Ascending aorta (tissue), 2 donors: ENCODE data around the gene C19orf47. TPM values are rescaled to one million over a fixed set of nuclear protein-coding genes. Genes with fewer than 3 reads are reported as not detected.

Source experiments
- DNase-seq, 2 donors: peaks; one replicate each; pipeline ENCODE4 v3.0.0-alpha.2; 2019; ENCODE audit warnings: low spot score in 2 of 2
- H3K27ac ChIP-seq, 2 donors: fragments of 200-600 bp; sonication (generic); one replicate each; pipeline ENCODE4 v1.5.1; 2016 to 2017; ENCODE audit warnings: mild to moderate bottlenecking in 1 of 2
- H3K27me3 ChIP-seq: fragments of 200-600 bp; sonication (generic); one replicate; pipeline ENCODE4 v1.5.1; 2017
- H3K36me3 ChIP-seq, 2 donors: fragments of 200-600 bp; sonication (generic); one replicate each; pipeline ENCODE4 v1.5.1; 2016
- H3K4me1 ChIP-seq, 2 donors: fragments of 200-600 bp; sonication (generic); one replicate each; pipeline ENCODE4 v1.5.1; 2016 to 2017; ENCODE audit warnings: mild to moderate bottlenecking in 1 of 2
- H3K4me3 ChIP-seq, 2 donors: fragments of 200-600 bp; sonication (generic); one replicate each; pipeline ENCODE4 v1.5.1; 2016 to 2017; ENCODE audit warnings: mild to moderate bottlenecking in 1 of 2
- H3K9me3 ChIP-seq, 2 donors: fragments of 200-600 bp; sonication (generic); one replicate each; pipeline ENCODE4 v1.5.1; 2016
- intact Hi-C: fragments of 100-400 bp; cut with DNase I; formaldehyde crosslinking; loops from one replicate; pipeline ENCODE4 v1.15.1; 2023
- total RNA-seq: library from RNA; depleted of rRNA; stranded (reverse); fragments of >200 nt; gene quantifications from one replicate; pipeline ENCODE4 v1.1.0, GENCODE V29; 2016
- TF ChIP-seq, protein P1 (sequence below), 3 experiments: fragments of 200-600 bp in 2 of 3; fragments of 450-650 bp in 1 of 3; sonication (generic) in 2 of 3; IDR thresholded peaks; one replicate each; pipeline ENCODE4 v1.5.1; 2016 to 2019; ENCODE audit warnings: antibody characterized with exemption in 3 of 3, mild to moderate bottlenecking in 1 of 3, moderate library complexity in 1 of 3

C19orf47 gene
- total RNA-seq, 1 donor from 2014 or later = 10.4 TPM

DNA sequence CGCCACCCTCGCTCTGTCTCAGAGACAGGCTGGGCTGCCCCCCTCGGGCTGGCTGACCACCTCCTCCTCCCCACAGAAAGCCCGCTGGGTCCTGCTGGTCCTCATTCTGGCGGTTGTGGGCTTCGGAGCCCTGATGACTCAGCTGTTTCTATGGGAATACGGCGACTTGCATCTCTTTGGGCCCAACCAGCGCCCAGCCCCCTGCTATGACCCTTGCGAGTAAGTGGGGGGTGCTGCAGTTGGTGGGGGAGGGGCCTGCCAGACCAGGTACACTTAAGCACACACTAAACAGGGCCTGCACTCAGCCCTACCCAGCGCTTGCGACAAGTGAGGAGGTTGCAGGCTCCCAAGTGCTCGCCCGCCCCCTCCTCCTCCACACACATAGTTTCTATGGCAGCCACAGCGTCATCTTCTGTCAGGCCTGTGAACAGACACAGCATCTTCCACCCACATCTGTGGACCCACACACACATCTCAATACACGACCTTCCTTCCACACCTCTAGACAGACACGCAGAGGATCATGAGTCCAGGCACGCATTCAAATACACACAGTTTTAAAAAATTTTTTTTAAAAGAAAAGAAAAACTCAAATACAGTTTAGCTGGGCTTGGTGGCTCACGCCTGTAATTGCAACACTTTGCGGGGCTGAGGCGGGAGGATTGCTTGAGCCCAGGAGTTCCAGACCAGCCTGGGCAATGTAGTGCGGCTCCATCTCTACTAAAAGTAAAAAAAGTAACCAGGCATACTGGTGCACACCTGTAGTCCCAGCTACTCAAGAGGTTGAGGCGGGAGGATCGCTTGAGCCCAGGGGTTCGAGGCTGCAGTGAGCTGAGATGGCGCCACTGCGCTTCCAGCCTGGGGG lies 18.7 kb upstream of the C19orf47 start:
- intact Hi-C loops = no loop called here
- Histone ChIP-seq H3K27me3 (no peaks in the 10 kb centered on the region), H3K27ac (no peak overlapping the region), H3K4me3 (peak overlapping the region in 1 of 2 donors; percentile 11), H3K9me3 (no peaks in the 10 kb centered on the region), H3K4me1 (peaks cover 0 to 5% of the 10 kb centered on the region in 2 donors), H3K36me3 (peaks cover 40 to 56% of the 10 kb centered on the region in 2 donors)
- TF ChIP-seq, protein P1, sequence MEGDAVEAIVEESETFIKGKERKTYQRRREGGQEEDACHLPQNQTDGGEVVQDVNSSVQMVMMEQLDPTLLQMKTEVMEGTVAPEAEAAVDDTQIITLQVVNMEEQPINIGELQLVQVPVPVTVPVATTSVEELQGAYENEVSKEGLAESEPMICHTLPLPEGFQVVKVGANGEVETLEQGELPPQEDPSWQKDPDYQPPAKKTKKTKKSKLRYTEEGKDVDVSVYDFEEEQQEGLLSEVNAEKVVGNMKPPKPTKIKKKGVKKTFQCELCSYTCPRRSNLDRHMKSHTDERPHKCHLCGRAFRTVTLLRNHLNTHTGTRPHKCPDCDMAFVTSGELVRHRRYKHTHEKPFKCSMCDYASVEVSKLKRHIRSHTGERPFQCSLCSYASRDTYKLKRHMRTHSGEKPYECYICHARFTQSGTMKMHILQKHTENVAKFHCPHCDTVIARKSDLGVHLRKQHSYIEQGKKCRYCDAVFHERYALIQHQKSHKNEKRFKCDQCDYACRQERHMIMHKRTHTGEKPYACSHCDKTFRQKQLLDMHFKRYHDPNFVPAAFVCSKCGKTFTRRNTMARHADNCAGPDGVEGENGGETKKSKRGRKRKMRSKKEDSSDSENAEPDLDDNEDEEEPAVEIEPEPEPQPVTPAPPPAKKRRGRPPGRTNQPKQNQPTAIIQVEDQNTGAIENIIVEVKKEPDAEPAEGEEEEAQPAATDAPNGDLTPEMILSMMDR (IDR thresholded peaks at IDR 0.05) = no peak
- no peak for DNase-seq

DNA sequence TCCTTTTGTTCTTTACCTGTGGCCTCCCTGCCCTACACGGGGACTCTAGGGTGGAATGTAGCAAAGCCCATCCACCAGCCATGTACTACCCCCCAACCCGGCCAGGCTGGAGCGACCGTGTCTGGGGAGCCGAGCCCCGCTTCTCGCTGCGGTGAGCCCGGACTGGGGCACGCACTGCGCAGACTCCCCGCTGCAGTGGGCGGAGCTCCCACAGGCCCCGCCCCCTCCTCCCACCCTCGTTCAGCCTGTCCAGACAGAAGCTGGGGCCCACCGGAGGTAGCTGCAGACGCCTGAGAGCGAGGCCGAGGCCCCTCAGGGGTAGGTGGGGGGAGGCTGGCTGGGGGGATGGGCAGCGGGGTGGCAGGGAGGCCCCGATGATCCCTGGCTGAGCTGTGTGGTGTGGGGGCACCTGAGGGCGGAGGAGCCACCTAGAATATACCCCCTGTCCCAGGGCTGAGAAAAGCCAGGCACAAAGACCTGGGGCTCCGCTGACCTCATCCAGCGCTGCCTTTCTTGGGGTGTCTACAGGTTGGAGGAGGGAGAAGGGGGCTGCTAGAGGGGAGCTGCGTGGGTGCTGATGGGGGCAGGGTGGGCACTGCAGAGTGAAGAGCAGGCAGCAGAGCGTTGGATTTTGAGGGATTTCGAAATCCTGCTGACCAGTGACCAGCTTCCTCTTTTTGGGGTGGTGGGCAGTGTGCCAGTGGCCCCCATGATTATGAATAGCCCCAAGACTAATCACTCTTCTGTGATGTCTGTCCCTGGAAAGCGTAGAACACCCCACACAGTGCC lies 17.6 kb upstream of the C19orf47 start:
- no peaks in the 10 kb centered on the region for H3K9me3 ChIP-seq
- TF ChIP-seq, protein P1 (IDR thresholded peaks at IDR 0.05) = no peak
- H3K27me3 ChIP-seq = no peaks in the 10 kb centered on the region
- intact Hi-C loops = no loop called here
- peak overlapping the region in 1 of 2 donors; percentile 1 for H3K27ac ChIP-seq
- H3K4me3 ChIP-seq = peak overlapping the region; percentile 52 to 54
- peaks cover 30 to 45% of the 10 kb centered on the region in 2 donors for H3K36me3 ChIP-seq
- H3K4me1 ChIP-seq = peaks cover 0 to 5% of the 10 kb centered on the region in 2 donors
- DNase-seq = peak in 1 of 2 donors; percentile 30

DNA sequence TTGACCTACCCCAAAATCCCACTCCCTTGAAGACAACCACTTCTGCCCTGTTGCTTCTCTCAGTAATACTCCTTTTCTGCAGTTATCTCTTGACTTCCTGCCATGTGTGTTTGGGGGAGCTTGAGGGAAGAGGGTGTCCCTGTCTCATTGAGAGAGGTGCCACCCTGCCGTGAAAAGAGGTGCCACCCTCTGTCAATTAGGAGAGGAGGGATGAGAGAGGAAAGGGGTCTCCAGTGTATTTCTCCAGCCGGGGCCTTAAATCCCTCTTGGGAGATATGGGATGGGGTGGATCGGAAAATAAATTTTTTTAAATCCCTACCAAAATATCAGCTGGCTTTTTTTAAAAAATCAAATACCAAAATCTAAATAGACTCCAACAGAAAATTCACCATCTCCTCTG lies 16.8 kb upstream of the C19orf47 start:
- DNase-seq = no peak
- TF ChIP-seq, protein P1 (IDR thresholded peaks at IDR 0.05) = no peak
- Histone ChIP-seq H3K4me3 (peak overlapping the region; percentile 52 to 54), H3K9me3 (no peaks in the 10 kb centered on the region), H3K27ac (no peak overlapping the region), H3K4me1 (peaks cover 0 to 5% of the 10 kb centered on the region in 2 donors), H3K36me3 (peaks cover 28 to 37% of the 10 kb centered on the region in 2 donors), H3K27me3 (no peaks in the 10 kb centered on the region)
- intact Hi-C loops = no loop called here

DNA sequence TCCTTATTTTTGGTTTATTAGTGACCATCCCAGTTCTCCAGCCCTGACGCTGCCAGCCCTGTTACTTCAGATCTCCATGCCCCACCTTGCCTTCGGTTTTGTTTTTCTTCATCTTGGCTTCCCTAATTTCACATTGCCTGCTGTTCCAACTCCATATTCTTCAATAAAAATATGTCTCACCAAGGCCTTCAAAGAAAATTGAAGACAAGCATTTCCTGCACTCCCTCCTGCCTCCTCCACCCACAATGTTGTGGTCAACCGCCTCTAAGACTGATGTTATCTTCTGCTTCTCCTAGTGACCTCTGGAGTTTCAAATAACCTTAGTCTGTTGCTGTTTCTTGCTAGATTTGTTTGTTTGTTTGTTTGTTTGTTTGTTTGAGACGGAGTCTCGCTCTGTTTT lies 14.9 kb upstream of the C19orf47 start:
- Histone ChIP-seq H3K4me1 (peaks cover 0 to 5% of the 10 kb centered on the region in 2 donors), H3K4me3 (no peak overlapping the region), H3K9me3 (no peaks in the 10 kb centered on the region), H3K27me3 (no peaks in the 10 kb centered on the region), H3K36me3 (peaks cover 19% of the 10 kb centered on the region in 2 donors), H3K27ac (no peak overlapping the region)
- intact Hi-C loops = no loop called here
- no peak for DNase-seq
- TF ChIP-seq, protein P1 (IDR thresholded peaks at IDR 0.05) = no peak

DNA sequence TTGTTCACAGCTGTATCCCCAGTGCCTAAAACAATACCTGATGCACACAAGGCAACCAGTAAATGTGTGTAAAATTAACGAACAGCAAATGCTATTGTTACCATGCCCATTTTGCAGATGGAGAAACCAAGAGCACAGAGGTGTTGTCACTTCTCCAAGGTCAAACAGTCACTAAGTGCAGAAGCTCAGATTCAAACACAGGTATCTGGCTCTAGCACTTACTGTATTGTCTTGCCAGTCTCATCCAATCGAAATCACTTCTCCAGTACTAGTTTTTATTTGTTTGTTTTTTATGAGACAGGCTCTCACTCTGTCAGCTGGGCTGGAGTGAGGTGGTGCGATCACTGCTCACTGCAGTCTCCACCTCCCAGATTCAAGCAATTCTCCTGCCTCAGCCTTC lies 14.0 kb upstream of the C19orf47 start:
- no peak for DNase-seq
- Histone ChIP-seq H3K27ac (no peak overlapping the region), H3K4me3 (no peak overlapping the region), H3K27me3 (no peaks in the 10 kb centered on the region), H3K4me1 (peaks cover 0 to 5% of the 10 kb centered on the region in 2 donors), H3K9me3 (no peaks in the 10 kb centered on the region), H3K36me3 (peaks cover 10 to 12% of the 10 kb centered on the region in 2 donors)
- intact Hi-C loops = no loop called here
- TF ChIP-seq, protein P1 (IDR thresholded peaks at IDR 0.05) = no peak
